Kidney capillary endothelial cell (primary cell): ENCODE data around the gene TAPBPL.
"Not testable (repeated sequence)": the region's sequence is repeated elsewhere in the genome, so short reads cannot be mapped to it uniquely, and the experiment has no call there.

Experiments used
- DNase-seq: peaks from one replicate; pipeline ENCODE4 v3.0.0-alpha.2; 2018; ENCODE audit warnings: low spot score

The TAPBPL gene

DNA sequence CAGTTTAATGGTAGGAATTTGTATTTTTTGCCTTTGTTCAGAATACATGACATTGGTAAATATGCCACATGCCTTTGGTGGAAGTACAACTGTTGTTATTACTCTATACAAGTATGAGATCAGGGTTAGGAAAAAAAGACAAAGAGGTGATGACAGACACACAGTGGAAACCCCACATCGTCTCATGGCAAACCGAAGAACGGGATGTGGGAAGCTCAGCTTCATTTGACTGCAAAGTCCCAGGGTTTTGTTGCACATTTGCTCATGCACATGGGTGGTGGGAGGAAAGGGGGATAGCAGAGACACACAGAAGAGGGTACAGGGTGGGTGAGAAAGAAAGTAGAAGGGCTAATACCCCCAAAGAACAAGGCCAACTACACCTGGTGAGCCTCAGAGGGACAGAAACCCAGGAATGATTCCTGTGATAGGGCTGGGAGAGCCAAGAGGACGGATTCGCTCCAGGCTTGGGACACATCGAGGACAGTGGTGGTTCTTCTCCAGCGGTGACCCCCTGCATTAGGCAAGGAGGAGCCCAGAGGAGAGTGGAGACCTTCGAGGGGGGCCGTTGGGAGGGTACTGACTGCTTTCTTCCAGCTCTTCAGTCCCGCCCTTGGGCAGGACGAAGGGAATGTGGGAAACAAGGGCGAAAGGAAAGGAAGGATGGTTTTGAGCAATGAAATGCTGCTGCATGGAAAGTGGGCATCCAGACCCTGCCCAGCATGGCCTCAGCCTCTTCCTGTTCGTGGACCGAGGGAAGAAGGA, 10.6 kb downstream of the TAPBPL start:
- DNase-seq, result no peak

DNA sequence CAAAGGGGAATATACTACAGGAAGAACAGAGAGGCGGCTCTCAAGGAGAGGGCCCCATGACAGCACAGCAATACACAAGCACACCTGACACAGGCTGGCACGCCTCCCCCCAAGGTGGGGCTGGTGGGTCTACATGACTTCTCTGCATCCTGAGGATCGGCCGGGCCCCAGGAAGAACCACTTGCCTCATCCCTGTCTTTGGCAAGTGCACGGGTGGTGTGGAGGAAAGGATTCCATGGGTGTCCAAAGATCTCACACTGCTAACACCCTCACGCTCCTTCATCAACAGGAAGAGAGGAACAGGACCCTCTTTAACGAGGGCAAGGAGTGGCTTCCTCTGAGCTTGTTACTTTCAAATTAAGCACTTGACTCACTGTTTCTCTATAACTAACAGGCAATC, 11.4 kb downstream of the TAPBPL start:
- DNase-seq, result no peak

DNA sequence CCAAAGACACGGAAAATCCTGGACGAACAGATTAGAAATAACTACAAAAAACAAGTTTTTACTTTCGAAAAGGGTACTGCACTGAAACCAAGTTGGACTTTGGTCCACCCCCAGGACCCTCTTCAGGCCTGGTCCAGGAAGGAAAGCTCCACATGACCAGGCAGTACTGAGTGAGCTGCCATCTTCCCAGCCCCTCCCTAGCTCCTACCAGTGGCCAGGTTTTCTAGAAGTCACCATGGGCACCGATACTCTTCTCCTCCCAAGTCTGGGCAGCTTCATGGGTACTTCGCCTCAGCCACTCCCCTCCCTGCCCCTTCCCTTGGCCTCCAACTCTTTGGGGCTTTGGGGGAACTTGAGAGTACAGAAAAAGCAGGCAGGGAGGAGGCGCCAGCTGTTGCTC, 12.0 kb downstream of the TAPBPL start:
- no peak for DNase-seq

DNA sequence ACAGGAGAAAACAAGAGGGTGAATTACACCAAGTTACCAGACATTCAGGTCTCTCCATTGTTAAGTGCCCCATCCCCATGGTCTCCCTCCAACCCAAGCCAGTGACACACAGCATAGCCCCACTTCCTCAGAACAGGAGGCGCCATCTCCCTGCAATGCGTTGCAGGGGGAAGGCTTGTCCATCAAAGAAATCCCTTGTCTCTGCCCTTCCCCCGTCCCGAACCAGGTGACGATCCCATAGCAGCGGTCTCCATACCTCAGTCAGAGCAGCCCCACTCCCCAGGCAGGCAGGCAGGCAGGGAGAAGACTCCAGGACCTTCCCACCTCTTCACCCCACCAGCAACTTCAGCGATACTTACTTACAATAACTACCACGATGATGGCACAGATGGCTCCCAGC, 12.7 kb downstream of the TAPBPL start:
- DNase-seq, result no peak

DNA sequence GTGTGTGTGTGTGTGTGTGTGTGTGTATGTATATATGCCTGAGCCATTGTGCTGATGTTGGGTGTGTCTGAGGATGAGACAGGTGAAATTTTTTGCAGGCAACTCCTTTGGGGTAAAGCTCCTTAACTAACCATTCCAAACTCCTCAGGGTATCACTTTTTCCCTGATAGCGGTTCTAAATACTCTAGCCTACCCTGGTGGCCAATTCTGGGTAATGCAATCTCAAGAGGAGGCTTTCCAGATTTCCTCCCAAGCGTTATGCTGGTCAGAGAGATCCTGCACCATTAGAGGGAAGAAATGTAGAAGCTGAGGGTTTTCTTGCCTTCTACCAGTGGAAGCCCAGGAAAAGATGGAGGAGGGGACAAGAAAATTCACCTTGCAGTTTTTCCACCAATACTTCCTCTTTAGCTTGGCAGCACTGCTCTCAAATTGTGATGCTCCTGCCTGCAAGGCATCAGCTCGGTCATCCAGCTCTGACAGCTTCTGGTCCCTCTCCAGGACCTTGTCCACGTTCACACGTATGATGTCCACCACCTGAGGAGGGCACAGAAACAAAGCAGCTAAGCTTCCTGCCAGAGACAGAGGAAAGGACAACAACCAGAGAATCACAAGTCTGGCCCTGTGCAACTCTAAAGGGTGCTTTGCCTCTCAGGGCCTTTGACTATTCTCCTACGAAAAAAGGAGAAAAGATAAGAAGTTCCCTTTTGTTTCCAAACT, 13.8 kb downstream of the TAPBPL start:
- peak; percentile 72 for DNase-seq

DNA sequence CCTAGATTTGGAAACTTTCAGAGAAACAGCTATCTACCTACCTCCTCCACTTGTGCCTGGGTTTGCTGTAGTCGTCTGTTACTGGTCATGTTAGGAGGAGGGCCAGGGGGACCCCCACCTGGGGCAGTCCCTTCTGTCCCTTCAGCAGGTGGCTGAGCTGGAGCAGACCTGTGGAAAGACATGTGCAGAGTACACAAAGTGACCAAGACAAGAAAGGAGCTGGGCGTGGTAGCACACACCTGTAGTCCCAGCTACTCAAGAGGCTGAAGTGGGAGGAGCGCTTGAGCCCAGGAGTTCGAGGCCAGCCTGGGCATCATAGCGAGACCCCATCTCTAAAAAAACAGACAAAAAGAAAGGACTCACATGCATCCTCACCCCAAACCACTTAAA, 14.3 kb downstream of the TAPBPL start:
- DNase-seq, result no peak

DNA sequence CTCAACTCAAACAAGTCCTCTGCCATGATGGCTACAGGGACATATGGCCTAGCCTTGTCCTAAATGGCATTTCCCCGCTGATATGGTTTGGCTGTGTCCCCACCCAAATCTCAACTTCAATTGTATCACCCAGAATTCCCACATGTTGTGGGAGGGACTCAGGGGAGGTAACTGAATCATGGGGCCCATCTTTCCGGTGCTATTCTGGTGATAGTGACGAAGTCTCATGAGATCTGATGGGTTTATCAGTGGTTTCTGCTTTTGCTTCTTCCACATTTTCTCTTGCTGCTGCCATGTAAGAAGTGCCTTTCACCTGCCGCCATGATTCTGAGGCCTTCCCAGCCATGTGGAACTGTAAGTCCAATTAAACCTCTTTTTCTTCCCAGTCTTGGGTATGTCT, 14.9 kb downstream of the TAPBPL start:
- not testable (repeated sequence) for DNase-seq

DNA sequence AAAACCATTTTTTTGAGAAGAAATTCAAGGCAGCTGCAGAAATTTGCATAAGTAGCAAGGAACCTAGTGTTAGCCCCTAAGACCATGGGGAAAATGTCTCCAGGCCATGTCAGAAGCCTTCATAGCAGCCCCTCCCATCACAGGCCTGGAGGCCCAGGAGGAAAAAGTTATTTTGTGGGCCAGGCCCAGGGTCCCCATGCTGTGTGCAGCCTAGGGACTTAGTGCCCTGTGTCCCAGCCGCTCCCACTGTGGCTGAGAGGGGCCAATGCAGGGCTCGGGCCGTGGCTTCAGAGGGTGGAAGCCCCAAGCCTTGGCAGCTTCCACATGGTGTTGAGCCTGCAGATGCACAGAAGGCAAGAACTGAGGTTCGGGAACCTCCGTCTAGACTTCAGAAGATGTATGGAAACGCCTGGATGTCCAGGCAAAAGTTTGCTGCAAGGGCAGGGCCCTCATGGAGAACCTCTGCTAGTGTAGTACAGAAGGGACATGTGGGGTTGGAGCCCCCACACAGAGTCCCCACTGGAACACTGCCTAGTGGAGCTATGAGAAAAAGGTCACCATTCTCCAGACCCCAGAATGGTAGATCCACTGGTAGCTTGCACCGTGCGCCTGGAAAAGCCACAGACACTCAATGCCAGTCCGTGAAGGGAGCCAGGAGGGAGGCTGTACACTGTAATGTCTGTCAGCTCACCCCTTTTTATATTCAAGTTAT, 15.9 kb downstream of the TAPBPL start:
- DNase-seq, result not testable (repeated sequence)

DNA sequence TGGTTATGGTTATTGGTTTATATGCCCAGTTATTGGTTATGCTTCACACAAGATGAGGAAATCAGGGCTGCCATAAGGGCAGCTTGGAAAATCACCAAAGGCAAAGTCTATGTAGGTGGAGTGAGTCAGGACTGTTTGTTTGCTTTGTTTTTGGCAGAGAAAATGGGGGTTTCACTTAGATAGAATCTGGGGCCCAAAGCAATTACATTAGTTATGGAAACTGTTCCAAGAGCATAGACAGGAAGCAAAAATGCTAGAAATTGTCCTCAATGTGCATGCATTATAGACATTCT, 16.4 kb downstream of the TAPBPL start:
- DNase-seq, result no peak

DNA sequence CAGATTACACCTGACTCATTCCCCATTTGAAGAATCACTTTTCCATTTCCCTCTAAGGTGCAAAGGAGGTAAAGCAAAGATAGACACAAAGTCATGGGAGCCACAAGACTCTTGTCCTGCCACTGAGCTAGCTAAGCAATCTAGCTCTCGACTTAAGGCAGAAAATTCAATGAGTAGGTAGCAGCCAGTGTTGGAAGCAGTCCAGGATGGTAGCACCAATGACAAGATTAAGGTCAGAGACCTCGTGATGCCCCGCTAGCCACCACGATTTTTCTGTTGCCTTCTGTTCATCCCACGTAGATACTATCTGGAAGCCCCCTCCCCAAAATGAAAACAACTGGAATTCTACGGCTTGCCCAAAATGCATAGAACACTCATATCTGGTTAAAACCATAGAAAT, 17.2 kb downstream of the TAPBPL start:
- DNase-seq, result no peak

DNA sequence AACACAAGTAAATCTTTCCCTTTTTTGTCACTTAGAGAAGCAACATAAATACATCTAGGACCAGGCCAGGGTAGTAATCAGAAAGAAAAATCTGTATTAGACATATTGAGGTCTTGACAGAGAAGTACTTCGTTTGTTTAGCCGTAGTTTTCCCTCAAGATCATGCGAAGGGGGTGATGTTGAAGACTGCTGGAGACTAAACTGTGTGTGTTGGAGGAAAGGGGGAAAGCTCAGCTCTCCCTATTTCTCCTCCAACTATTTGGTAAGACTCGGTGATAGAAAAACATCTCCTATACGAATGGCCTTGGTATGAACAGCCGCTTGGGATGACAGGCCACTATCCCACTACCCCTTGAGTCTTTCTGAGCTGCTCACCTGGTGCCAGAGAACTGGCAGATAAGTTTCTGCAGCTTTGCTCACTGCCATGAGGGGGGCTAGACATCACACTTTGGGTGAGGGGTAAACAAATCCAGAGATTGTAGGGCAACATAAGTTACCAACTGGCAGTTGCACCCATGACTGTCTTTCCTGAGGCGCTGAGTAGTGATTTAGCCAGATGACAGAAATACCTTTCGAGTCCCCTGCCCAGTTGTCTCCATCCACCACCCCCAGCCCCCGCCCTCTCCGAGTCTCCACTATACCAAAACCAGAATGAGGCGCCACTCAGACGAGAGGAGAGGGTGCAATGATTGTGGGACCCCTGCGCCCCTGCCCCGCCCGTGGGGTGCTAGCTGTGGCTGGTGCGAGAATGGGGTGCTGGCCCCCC, 17.9 kb downstream of the TAPBPL start:
- DNase-seq, result no peak

DNA sequence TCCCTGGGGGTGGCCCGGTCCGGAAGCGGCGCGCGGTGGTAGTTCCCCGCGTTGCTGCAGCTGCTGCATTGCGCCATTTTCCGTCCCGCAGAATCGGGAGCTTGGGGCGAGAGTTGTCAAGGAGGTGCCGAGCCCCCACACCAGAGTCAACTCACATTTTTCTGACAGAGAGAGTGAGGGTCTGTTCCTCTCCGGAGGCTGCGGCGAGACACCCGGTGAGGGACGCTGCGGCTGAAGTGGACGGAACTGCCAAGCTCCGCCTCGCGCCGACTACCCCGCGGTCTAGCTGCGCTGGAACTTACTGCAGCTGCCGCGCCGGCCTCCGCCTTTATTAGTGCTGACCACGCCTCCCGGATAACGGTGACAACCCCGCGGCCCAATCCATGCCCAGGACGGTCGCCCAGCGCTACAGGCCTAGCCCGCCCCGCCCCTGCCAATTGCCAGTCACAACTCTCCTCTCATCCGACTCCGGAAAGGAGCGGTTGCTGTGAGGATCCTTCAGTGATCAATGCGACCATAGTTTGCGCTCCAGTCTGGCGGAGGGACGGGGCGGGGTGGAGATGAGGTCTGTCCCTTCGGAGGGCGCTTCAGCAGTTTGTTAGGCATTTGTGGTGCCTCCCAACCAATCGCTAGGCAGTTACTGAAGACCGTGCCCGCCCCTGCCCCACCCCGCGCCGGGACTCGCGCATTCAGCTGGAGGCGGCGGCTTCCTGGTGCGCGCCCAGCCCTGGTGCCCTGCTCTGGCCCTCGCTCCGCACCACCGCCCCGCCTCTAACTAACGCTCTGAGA, 18.7 kb downstream of the TAPBPL start, which contains the start of gene VAMP1:
Gene VAMP1, minus strand, starts transcription at position 303 of the 789 bp plus-strand sequence. Its CDS starts 146 bp downstream, at position 157.
- peak; percentile 96 for DNase-seq

DNA sequence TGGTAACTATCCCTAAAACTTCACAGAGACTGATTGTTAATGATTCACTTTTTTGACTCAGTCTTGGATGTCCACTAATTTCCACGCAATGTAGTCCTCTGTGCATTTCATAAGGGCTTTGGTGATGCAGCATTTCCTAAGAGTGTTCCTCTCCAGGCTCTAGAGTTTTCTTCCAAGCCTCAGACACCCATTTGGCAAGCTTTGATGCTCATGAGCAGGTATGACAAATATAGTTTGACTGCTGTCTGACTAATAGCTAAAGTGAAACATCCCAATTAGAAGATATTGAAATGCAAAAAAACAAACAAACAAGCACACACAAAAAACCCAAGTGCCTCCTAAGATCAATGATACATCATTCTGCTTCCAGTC, 20.1 kb downstream of the TAPBPL start:
- no peak for DNase-seq

DNA sequence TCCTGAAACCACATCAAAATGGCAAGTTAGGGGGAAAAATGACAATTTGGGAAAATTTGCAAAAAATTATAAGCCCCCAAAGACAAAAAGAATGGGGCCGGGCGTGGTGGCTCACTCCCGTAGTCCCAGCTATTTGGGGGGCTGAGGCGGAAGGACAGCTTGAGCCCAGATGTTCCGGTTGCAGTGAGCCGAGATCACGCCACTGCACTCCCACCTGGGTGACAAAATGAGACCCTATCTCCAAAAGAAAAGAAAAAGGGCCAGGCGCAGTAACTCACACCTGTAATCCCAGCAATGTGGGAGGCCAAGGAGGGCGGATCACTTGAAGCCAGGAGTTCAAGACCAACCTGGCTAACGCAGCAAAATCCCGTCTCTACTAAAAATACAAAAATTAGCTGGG, 20.6 kb downstream of the TAPBPL start:
- no peak for DNase-seq

DNA sequence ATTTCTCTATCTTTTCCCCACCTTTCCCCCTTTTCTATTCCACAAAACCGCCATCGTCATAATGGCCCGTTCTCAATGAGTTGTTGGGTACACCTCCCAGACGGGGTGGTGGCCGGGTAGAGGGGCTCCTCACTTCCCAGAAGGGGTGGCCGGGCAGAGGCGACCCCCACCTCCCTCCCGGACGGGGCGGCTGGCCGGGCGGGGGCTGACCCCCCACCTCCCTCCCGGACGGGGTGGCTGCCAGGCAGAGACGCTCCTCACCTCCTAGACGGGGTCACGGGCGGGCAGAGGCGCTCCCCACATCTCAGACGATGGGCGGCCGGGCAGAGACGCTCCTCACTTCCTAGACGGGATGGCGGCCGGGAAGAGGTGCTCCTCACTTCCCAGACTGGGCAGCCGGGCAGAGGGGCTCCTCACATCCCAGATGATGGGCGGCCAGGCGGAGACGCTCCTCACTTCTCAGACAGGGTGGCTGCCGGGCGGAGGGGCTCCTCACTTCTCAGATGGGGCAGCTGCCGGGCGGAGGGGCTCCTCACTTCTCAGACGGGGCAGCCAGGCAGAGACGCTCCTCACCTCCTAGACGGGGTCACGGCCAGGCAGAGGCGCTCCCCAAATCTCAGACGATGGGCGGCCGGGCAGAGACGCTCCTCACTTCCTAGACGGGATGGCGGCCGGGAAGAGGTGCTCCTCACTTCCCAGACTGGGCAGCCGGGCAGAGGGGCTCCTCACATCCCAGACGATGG, 23.6 kb downstream of the TAPBPL start:
- DNase-seq, result not testable (repeated sequence)

DNA sequence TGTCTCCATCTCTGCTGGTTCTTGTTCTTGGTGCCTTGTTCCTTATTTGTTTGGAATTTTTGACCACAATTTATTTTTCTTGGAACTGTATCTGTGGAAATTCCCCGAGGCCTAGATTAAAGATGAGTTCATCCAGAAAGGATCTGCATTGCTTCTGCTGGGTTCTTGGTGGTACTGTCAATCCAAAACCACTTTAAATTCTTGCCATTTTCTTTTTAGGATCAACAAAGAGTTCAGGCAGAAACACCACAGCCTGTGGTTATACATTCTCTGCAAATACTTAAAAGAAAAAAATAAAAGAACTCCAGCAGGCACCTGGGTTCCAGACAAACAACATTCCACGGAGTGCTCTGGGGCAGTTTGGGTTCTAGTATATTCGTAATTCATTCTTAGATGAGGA, 24.6 kb downstream of the TAPBPL start:
- DNase-seq, result no peak

DNA sequence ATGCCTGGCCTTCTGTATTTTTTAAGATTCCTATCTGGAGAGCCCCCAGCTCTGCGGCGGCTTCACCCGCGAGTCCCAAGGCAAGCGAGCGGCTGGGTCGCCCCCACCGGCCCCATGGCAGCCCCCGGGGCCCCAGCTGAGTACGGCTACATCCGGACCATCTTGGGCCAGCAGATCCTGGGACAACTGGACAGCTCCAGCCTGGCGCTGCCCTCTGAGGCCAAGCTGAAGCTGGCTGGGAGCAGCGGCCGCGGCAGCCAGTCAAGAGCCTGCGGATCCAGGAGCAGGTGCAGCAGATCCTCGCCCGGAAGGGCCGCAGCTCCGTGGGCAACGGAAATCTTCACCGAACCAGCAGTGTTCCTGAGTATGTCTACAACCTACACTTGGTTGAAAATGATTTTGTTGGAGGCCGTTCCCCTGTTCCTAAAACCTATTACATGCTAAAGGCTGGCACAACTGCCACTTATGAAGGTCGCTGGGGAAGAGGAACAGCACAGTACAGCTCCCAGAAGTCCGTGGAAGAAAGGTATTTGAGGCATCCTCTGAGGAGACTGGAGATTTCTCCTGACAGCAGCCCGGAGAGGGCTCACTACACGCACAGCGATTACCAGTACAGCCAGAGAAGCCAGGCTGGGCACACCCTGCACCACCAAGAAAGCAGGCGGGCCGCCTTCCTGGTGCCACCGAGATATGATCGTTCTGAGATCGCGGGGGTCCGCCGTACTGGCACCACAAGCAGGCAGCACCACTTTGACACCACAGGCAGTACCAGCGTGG, 25.9 kb downstream of the TAPBPL start:
- DNase-seq, result not testable (repeated sequence)

DNA sequence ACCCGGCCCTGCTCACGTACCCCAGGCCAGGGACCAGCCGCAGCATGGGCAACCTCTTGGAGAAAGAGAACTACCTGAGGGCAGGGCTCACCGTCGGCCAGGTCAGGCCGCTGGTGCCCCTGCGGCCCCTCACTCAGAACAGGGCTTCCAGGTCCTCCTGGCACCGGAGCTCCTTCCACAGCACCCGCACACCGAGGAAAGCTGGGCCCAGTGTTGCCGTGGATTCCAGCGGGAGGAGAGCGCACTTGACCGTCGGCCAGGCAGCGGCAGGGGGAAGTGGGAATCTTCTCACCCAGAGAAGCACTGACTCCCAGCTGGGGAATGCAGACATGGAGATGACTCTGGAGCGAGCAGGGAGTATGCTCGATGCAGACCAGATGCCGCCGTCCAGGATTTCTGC, 26.6 kb downstream of the TAPBPL start:
- no peak for DNase-seq

DNA sequence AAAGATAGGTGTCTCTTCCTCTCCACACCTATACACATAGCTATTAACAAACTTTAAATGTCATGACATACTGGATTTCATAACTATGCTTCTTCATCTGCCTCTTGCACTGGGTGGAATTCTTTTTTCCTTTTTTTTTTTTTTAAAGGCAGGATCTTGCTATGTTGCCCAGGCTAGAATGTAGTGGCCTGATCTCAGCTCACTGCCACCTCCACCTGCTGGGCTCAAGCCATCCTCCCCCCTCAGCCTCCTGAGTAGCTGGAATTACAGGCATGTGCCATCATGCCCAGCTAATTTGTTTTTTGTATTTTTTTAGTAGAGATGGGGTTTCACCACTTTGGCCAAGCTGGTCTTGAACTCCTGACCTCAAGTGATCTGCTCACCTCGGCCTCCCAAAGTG, 36.4 kb downstream of the TAPBPL start:
- DNase-seq, result no peak

DNA sequence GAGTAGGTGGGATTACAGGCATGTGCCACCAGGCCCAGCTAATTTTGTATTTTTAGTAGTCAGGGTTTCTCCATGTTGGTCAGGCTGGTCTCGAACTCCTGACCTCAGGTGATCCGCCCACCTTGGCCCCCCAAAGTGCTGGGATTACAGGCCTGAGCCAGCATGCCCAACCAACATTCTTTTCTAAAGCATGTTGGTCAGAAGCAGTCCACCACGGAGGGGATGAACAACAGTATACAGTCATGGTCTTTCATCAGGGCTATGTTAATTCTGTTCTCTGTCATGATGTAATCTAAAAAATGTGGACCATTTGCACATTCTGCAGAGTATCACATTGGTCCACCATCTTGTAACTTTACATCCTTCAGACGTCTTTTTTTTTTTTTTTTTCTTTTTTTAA, 37.6 kb downstream of the TAPBPL start:
- no peak for DNase-seq
